A549 (cell line): ENCODE results near the gene CHD1. TPM values are rescaled to one million over a fixed set of nuclear protein-coding genes. Genes with fewer than 3 reads are reported as not detected.

Experiments
- ATAC-seq, 2 experiments: fragments of 200-7000 bp in 1 of 2; fragments of >200 bp in 1 of 2; cut with Nextera tagmentation in 1 of 2; cut with Tn5 transposase in 1 of 2; 3 replicates each; pipeline versions ENCODE4 v1.8.0 to v1.9.1; 2018 to 2020; ENCODE audit warnings: mild to moderate bottlenecking in 1 of 2, moderate library complexity in 1 of 2
- CTCF ChIA-PET: fragments of 300-600 bp; sonication (Branson Sonifier 250); formaldehyde crosslinking; extraction: SDS; loops from one replicate; lab custom pipeline; 2021; ENCODE audit warnings: antibody characterized with exemption, inconsistent platforms; lab: Yijun Ruan, JAX
- POLR2A ChIA-PET: fragments of 350-600 bp; formaldehyde crosslinking; extraction: SDS; loops from one replicate; lab custom pipeline; 2021; ENCODE audit warnings: antibody characterized with exemption, inconsistent platforms; lab: Yijun Ruan, JAX
- DNase-seq, 2 experiments: peaks; one replicate each; pipeline versions ENCODE4 v3.0.0 to v3.0.0-alpha.2; 2011 to 2016; ENCODE audit warnings: low read depth in 1 of 2, low spot score in 1 of 2
- FAIRE-seq: peaks from 2 replicates; lab custom pipeline; 2011; peaks lifted over from hg19 to GRCh38; lab: Jason Lieb, UNC
- H3K27ac ChIP-seq, 2 experiments: fragments of >200 bp; sonication (Bioruptor Twin); formaldehyde crosslinking; 3 replicates each; pipeline ENCODE4 v1.5.1; 2016 to 2017
- H3K4me1 ChIP-seq: fragments of >200 bp; sonication (Bioruptor Twin); formaldehyde crosslinking; 3 replicates; pipeline ENCODE4 v1.6.1; 2016
- H3K4me2 ChIP-seq: fragments of >200 bp; sonication (Bioruptor Twin); formaldehyde crosslinking; 3 replicates; pipeline ENCODE4 v1.6.1; 2016
- H3K4me3 ChIP-seq: fragments of >200 bp; sonication (Bioruptor Twin); formaldehyde crosslinking; 3 replicates; pipeline ENCODE4 v1.5.1; 2016
- H3K9me3 ChIP-seq: fragments of >200 bp; sonication (Bioruptor Twin); formaldehyde crosslinking; 3 replicates; pipeline ENCODE4 v1.6.1; 2016
- CBX8 ChIP-seq: fragments of 200-600 bp; sonication (generic); IDR thresholded peaks from 2 replicates; pipeline ENCODE4 v1.6.1; 2016
- CEBPB ChIP-seq, 2 experiments: fragments of >200 bp in 1 of 2; sonication (Bioruptor Twin) in 1 of 2; formaldehyde crosslinking in 1 of 2; IDR thresholded peaks; 2 replicates each; pipeline ENCODE4 v1.6.1; 2012 to 2016
- CHD4 ChIP-seq: fragments of 200-600 bp; sonication (generic); IDR thresholded peaks from 2 replicates; pipeline ENCODE4 v1.6.1; 2016; ENCODE audit warnings: antibody characterized with exemption, mild to moderate bottlenecking, borderline replicate concordance
- EHMT2 ChIP-seq: fragments of 200-600 bp; sonication (generic); IDR thresholded peaks from 2 replicates; pipeline ENCODE4 v1.6.1; 2016; ENCODE audit warnings: antibody characterized with exemption, low read depth, mild to moderate bottlenecking, moderate library complexity
- ESRRA ChIP-seq: fragments of 150-350 bp; IDR thresholded peaks from 2 replicates; pipeline ENCODE4 v1.6.1; 2014; ENCODE audit warnings: mild to moderate bottlenecking, low read length, borderline replicate concordance
- FOSB ChIP-seq: fragments of 250-450 bp; sonication (Bioruptor Pico); IDR thresholded peaks from 2 replicates; pipeline ENCODE4 v1.5.0; 2020; ENCODE audit warnings: mild to moderate bottlenecking, moderate library complexity
- FOSL2 ChIP-seq, 2 experiments: fragments of 450-650 bp in 1 of 2; fragments of >200 bp in 1 of 2; sonication (Bioruptor Twin) in 1 of 2; formaldehyde crosslinking; IDR thresholded peaks; 2 replicates each; pipeline versions ENCODE4 v1.5.0 to v1.6.1; 2016 to 2020; ENCODE audit warnings: mild to moderate bottlenecking in 1 of 2, moderate library complexity in 1 of 2
- FOXS1 ChIP-seq: fragments of 250-450 bp; sonication (Bioruptor Pico); IDR thresholded peaks from 2 replicates; pipeline ENCODE4 v1.5.0; 2020; ENCODE audit warnings: mild to moderate bottlenecking, moderate library complexity
- GATA3 ChIP-seq: IDR thresholded peaks from 2 replicates; pipeline ENCODE4 v1.6.1; 2012; ENCODE audit warnings: borderline replicate concordance
- HOXB5 ChIP-seq: fragments of 250-450 bp; sonication (Bioruptor Pico); IDR thresholded peaks from 2 replicates; pipeline ENCODE4 v1.5.0; 2020; ENCODE audit warnings: mild to moderate bottlenecking, moderate library complexity
- JUN ChIP-seq, 2 experiments: fragments of >200 bp; sonication (Bioruptor Twin); formaldehyde crosslinking; IDR thresholded peaks; 2 replicates in 1 of 2; 3 replicates in 1 of 2; pipeline ENCODE4 v1.6.1; 2016 to 2017
- KDM1A ChIP-seq: fragments of 200-600 bp; sonication (generic); IDR thresholded peaks from 2 replicates; pipeline ENCODE4 v1.6.1; 2016; ENCODE audit warnings: low read depth, mild to moderate bottlenecking
- PHF8 ChIP-seq: fragments of 200-600 bp; sonication (generic); IDR thresholded peaks from 2 replicates; pipeline ENCODE4 v1.6.1; 2016; ENCODE audit warnings: low read depth, mild to moderate bottlenecking, antibody characterized with exemption, moderate library complexity, borderline replicate concordance
- POLR2A ChIP-seq: IDR thresholded peaks from 2 replicates; pipeline ENCODE4 v1.6.1; 2012; ENCODE audit warnings: mild to moderate bottlenecking, low read length
- POLR2AphosphoS2 ChIP-seq: conservative IDR thresholded peaks from 2 replicates; pipeline ENCODE4 v1.6.1; 2012; ENCODE audit warnings: low read length, improper control_type of control experiment, inconsistent platforms
- RCOR1 ChIP-seq: fragments of 150-350 bp; IDR thresholded peaks from 2 replicates; pipeline ENCODE4 v1.6.1; 2014; ENCODE audit warnings: antibody characterized with exemption, low read length, low read depth
- SREBF2 ChIP-seq: fragments of 450-650 bp; IDR thresholded peaks from 2 replicates; pipeline ENCODE4 v1.6.1; 2014; ENCODE audit warnings: mild to moderate bottlenecking, moderate library complexity
- ZFP36 ChIP-seq: fragments of 450-650 bp; IDR thresholded peaks from 2 replicates; pipeline ENCODE4 v1.6.1; 2014; ENCODE audit warnings: borderline replicate concordance; ENCODE audit not compliant: partially characterized antibody
- ZNF302 ChIP-seq: fragments of 250-450 bp; sonication (Bioruptor Pico); IDR thresholded peaks from 2 replicates; pipeline ENCODE4 v1.9.0; 2021; ENCODE audit warnings: inconsistent platforms, mild to moderate bottlenecking, moderate library complexity
- ZSCAN20 ChIP-seq: fragments of 250-450 bp; sonication (Bioruptor Pico); IDR thresholded peaks from 2 replicates; pipeline ENCODE4 v1.8.0; 2022; ENCODE audit warnings: mild to moderate bottlenecking, moderate library complexity
- WGBS: methylation state at CpG from one replicate; pipeline ENCODE4 v1.1.6; 2017; ENCODE audit errors: missing lambda C conversion rate; 5-methylcytosine and 5-hydroxymethylcytosine counted together
- polyA plus RNA-seq, 4 experiments: library from polyadenylated mRNA; depleted of rRNA in 3 of 4; stranded (reverse); fragments of >200 nt; fragmentation: RNase III in 1 of 4; extraction: RNeasy Plus Mini Kit Qiagen cat#74134 plus additional on column Dnase treatment in 1 of 4; gene quantifications; 2 replicates in 3 of 4; 3 replicates in 1 of 4; pipeline ENCODE4 v1.2.3, GENCODE V29; 2011 to 2017
- small RNA-seq, 6 experiments: library from RNA; depleted of rRNA; stranded (forward); fragments of <200 nt; gene quantifications; one replicate each; pipeline ENCODE3, GENCODE V24; 2012
- TF ChIP-seq, protein P1 (sequence below): fragments of 150-350 bp; IDR thresholded peaks from 2 replicates; pipeline ENCODE4 v1.6.1; 2014; ENCODE audit warnings: low read depth, mild to moderate bottlenecking, low read length
- TF ChIP-seq, protein P2 (sequence below): IDR thresholded peaks from 2 replicates; pipeline ENCODE4 v1.6.1; 2012

Gene CHD1
- polyA plus RNA-seq, 2 of the 4 experiments (the other 2 are of a cell fraction) = 25.9 to 53.9 TPM

DNA sequence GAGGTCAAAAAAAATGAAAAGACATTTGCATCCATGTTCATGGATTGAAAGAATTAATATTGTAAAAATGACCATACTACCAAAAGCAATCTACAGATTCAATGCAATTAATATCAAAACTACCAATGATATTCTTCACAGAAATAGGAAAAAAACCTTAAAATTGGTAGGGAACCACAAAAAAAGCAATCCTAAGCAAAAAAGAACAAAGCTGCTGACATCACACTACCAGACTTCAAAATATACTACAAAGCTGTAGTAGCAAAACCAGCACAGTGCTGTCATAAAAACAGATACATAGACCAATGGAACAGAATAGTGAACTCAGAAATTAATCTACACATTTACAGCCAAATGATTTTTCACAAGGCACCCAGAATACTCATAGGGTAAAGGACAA, 121.0 kb downstream of the CHD1 start:
- no peak for DNase-seq
- no peak for FAIRE-seq
- CTCF ChIA-PET = interaction anchor here (0.8 kb wide), 1 partner anchor 12 kb away, joined by 3 read pairs; no protein-coding TSS in a partner anchor
- Histone ChIP-seq H3K4me1 (no peaks in the 10 kb centered on the region), H3K4me3 (no peak overlapping the region), H3K4me2 (no peak overlapping the region), H3K27ac (no peak overlapping the region), H3K9me3 (peaks cover 13% of the 10 kb centered on the region; the same call in 2 of the 3 replicates)
- ATAC-seq = no peak
- TF ChIP-seq HOXB5 (CRISPR knock-in tag) (no peak), ESRRA (no peak), EHMT2 (no peak), RCOR1 (no peak), SREBF2 (no peak), POLR2A (no peak), PHF8 (no peak)
- POLR2A ChIA-PET = no interaction called here

DNA sequence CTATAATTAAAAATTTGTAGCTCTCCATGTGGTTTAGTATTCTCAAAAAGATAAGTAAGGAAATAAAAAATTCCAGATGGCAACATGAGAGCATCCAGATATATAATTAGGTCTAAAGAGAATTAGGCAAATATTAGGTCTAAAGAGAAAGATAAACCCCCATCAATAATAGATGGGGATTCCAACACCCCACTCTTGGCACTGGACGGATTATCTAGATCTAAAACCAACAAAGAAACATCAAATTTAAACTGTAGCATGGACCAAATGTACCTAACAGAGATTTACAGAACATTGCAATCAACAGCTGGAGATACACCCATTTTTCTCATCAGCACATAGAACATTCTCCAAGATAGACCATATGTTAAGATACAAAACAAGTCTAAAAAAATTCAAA, 123.7 kb downstream of the CHD1 start:
- ChIA-PET POLR2A (no interaction called here), CTCF (interaction anchor here (1.0 kb wide), 1 partner anchor 9 kb away, joined by 6 read pairs; no protein-coding TSS in a partner anchor)
- H3K4me1 ChIP-seq = no peaks in the 10 kb centered on the region
- no peak for TF ChIP-seq ZFP36
- no peak for TF ChIP-seq ZNF302 (CRISPR knock-in tag)
- TF ChIP-seq CBX8 = no peak
- TF ChIP-seq EHMT2 = no peak
- no peak for TF ChIP-seq FOXS1
- TF ChIP-seq, protein P1, sequence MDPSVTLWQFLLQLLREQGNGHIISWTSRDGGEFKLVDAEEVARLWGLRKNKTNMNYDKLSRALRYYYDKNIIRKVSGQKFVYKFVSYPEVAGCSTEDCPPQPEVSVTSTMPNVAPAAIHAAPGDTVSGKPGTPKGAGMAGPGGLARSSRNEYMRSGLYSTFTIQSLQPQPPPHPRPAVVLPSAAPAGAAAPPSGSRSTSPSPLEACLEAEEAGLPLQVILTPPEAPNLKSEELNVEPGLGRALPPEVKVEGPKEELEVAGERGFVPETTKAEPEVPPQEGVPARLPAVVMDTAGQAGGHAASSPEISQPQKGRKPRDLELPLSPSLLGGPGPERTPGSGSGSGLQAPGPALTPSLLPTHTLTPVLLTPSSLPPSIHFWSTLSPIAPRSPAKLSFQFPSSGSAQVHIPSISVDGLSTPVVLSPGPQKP = no peak
- no peak for TF ChIP-seq POLR2AphosphoS2
- TF ChIP-seq GATA3 = no peak
- TF ChIP-seq POLR2A = no peak
- no peak for TF ChIP-seq JUN (IDR thresholded peaks at IDR 0.05)
- no peak for TF ChIP-seq CHD4
- TF ChIP-seq HOXB5 (CRISPR knock-in tag) = no peak
- TF ChIP-seq, protein P2, sequence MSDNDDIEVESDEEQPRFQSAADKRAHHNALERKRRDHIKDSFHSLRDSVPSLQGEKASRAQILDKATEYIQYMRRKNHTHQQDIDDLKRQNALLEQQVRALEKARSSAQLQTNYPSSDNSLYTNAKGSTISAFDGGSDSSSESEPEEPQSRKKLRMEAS = no peak
- no peak for TF ChIP-seq KDM1A
- TF ChIP-seq FOSB (CRISPR knock-in tag) = no peak
- TF ChIP-seq ESRRA = no peak
- TF ChIP-seq ZSCAN20 (CRISPR knock-in tag) = no peak
- no peak for TF ChIP-seq FOSL2 (IDR thresholded peaks at IDR 0.05)
- TF ChIP-seq FOSL2 (CRISPR knock-in tag; IDR thresholded peaks at IDR 0.05) = no peak
- FAIRE-seq = no peak
- no peak overlapping the region for H3K27ac ChIP-seq
- H3K9me3 ChIP-seq = peaks cover 13% of the 10 kb centered on the region; the same call in 2 of the 3 replicates
- DNase-seq = no peak
- ATAC-seq = no peak
- no peak overlapping the region for H3K4me3 ChIP-seq
- 0% methylated on average over 1 of the region's 1 CpG for WGBS
- no peak overlapping the region for H3K4me2 ChIP-seq

- WGBS = 64% methylated on average over 2 of the region's 2 CpGs
- DNase-seq (no peak), ATAC-seq (no peak), FAIRE-seq (no peak)
- H3K4me2 ChIP-seq = no peak overlapping the region
- CTCF ChIA-PET = no interaction called here
- no peak overlapping the region for H3K27ac ChIP-seq
- POLR2A ChIA-PET = no interaction called here
- H3K4me1 ChIP-seq = no peaks in the 10 kb centered on the region
- TF ChIP-seq CEBPB (IDR thresholded peaks at IDR 0.05) (no peak), FOSL2 (IDR thresholded peaks at IDR 0.05) (no peak), FOSL2 (CRISPR knock-in tag; IDR thresholded peaks at IDR 0.05) (no peak)
- TF ChIP-seq, all 56 proteins: peak for 0
- Histone ChIP-seq H3K9me3 (peaks cover 13% of the 10 kb centered on the region; the same call in 2 of the 3 replicates), H3K4me3 (no peak overlapping the region)
Measured at GRCh38 chr5:98804066-98804465, 124.7 kb downstream of the CHD1 start.

Small RNAs within 50 kb of the gene (small RNA-seq; reads per million reads assigned to genes)
- 0 reads per million in 6 experiments for gene RF00019
- gene RNU6-402P = 0 to 0.04 (median 0) reads per million in 6 experiments

Other genes starting within 250 kb of the CHD1 start
- 5.3 and 7.5 TPM in 2 replicates for gene RGMB, start 155.3 kb downstream of the CHD1 start, polyA plus RNA-seq (2011; rRNA removed)
- gene RGMB, start 155.3 kb downstream of the CHD1 start, polyA plus RNA-seq (2017; fragmentation: RNase III; extraction: RNeasy Plus Mini Kit Qiagen cat#74134 plus additional on column Dnase treatment) = 5.6 to 6.1 TPM (median 6.1 TPM) in 3 replicates